GM18508 (cell line): ENCODE measurements around the gene NRN1.

Source experiments
- ATAC-seq: cut with Tn5 transposase; IDR thresholded peaks from one replicate; pipeline ENCODE4 v1.9.1; 2021; ENCODE audit warnings: moderate number of reproducible peaks; ENCODE audit not compliant: insufficient read depth, unreplicated experiment

NRN1 gene

DNA sequence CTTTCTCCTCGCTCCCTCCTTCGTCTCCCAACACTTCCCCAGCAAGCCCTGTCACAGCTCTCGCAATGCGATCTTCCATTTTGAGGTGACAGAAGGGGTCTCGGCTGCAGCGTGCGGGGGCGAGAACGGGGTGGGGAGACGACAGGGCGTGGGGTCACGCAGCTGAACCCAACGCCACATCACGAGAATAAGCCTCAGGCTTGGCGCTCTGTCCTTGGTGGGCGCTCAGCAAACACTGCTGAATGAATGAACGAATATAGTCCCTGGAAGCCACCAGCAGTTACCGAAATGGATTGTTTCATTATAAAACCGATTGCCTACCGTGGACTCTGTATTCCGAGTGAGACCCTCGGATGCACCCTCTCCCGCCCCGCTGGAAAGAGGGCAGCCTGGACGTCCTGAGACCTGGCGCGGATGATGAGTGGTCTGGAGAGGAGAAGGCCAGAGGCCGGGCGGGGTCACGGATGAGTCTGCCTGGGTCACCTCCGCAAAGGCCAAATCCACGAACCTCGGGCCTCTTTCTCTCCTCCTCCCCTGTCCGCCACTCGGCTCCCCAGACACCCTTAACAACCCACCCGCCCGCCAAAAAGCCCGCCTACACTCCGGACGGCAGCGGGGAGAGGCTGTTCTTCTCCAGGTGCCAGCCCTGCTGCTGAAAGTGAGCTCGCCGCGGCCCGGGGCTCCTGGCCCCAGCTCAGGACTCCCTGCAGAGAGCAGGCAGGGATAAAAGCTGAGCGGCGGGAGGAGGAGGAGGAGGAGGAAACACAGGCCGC lies 3.7 kb downstream of the NRN1 start:
- no peak for ATAC-seq

DNA sequence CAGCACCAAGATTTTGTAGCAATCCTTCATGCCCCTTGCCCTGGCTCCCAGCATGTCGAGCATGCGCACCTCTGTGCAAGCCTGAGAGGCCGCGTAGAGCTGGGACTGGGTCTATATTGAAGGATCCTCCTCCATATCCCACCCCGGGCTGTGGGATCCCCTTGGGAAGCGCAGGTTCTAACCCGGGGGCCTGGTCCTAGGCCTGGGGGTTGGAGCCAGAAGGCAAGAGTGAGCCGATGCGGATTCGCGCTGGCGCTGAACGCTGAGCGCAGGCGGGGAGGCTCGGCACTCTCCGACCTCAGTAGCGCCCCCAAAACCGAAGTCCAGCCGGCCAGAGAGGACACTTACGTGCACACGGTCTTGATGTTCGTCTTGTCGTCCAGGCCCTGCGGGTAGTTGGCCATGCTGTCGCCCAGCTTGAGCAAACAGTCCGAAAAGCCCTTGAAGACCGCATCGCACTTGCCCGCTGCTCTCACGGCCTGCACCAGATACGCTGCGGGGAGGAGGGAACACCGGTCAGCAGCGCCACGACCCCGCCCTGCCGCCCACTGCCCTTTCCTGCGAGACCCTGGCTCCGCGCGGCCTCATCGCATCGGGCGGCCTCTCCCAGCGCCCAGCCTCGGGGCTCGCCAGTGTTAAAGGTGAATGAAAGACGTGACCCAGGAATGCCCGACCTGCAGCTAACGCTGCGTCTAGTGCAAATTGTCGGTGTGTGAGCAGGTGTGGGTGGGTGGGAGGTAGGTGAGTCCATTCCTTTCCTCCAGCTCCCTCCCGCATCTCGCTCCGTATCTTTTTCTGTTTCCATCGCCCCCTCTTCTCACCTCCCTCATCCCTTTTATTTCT lies 4.5 kb downstream of the NRN1 start:
- no peak for ATAC-seq

DNA sequence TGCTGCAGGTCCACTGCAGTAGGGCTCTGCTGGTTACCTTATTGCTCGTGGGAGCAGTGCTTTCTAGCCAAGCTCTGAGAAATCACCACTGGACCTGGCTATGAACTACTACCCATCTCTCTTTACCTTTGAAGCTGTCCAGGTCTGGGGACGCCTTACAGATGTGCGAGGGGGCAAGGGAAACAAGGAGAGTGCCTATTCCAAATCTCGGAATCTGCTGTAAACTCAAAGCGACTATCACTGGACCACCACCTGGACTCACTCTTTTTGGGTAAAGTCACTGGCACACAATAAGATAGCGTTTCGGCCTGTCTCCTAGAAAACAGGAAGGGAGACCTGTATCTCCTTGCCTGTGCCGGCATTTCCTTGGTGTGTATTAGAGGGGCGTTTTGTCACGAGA lies 5.3 kb downstream of the NRN1 start:
- ATAC-seq: no peak

DNA sequence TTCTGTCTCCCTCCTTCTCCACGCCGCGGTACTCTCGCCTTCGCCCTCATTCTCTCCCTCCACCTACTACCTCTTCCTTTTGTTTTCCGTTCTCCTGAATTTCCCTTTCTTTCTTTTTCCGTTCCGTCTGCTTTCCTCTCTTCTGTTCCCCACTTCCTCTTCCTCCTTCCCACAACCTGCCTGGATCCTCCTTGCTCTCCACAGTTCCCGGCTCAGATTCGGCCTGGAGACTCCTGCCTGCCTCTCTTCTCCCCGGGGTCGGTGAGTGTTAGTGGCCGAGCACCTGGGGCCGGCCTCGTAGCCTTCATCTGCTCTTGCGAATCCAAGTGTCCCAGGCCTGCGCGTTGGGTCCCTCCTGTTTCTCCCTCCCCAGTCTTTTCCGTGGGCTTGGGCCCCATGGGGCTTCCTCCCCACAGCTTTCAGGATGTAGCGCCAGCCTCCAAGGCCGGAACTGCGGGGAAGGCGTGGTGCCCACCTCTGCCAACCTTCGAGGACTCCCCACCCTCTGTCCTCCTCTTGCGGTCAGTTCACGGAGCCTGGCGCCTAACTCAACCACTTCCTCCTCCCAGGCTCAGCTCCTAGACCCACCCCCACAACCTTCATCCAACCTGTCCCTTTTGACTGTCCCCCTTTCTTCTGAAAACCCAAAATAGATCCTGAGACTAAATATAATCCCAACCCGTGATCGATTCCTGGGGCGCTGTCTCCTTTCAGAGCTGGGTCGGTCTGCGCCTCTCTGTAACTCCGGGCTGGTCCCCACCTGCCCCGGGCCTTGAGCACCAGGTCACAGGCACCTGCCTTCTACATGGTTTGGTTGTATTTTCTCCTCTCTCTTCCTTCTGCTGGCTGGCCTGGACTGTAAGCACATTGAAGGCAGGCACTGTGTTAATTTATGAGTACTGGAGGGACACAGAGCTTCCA lies 6.8 kb downstream of the NRN1 start:
- no peak for ATAC-seq

DNA sequence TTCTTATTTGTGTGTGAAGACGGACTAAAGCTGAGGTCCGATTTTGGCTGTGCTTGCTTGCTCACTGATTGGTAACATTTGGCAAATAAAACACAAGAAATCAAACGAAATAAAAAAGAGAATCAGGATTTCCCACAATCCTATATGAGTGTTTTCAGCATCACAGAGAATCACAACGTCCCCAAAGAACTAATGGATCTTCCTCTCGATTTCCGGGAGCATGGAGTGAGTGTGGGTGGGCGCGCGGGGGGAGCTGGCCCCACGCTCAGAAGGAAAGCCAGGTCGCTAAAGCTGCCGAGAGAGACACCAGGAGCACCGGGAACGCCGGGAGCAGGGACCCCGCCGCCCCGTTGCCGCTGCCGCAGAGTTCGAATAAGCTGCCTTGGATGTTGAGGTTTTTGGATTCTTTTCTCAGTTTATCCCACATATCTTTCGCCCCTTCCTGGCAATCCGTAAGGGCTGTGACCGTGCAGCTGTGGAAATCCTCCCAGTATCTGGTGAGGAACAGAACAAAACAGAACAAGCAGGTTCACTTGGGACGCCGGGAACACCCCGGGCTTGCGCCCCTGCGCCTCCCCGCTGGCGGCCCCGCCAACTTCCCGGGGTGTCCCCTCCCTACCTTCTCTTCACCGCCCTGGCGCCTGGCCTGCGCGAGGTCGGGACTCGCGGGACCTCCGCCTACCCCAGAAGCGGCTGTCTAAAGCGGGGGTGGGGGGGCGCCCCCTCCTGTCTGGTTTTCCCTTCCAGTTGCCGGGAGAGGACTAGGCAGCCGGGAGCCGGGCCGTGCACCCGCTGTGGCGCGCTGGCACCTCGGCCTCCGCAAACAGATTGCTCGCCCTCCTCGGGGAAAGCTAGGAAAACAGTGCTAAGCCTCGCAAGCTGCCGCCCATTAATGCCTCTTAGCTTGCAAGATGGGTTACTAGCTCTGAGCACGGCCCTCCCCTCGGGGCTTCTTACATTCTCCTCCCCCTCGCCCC lies 7.7 kb downstream of the NRN1 start:
- no peak for ATAC-seq

DNA sequence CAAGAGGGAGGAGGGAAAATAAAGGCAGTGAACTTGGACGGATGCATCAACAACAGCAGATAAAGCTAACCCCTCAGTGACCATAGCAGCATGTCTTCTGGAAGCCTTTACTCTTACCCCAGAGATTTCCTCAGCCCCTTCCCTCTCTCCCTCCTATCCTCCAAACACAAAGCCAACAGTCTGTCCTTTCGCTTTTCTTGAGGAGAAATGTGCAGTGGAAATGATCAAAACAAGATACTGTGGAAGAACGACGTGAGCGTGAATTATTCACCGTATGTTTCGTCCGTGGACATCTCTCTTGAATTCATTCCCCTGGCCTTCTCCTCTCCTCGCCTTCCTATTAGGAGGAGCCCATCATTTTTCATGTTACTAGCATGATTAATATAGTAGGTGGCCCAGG lies 8.5 kb downstream of the NRN1 start:
- no peak for ATAC-seq

DNA sequence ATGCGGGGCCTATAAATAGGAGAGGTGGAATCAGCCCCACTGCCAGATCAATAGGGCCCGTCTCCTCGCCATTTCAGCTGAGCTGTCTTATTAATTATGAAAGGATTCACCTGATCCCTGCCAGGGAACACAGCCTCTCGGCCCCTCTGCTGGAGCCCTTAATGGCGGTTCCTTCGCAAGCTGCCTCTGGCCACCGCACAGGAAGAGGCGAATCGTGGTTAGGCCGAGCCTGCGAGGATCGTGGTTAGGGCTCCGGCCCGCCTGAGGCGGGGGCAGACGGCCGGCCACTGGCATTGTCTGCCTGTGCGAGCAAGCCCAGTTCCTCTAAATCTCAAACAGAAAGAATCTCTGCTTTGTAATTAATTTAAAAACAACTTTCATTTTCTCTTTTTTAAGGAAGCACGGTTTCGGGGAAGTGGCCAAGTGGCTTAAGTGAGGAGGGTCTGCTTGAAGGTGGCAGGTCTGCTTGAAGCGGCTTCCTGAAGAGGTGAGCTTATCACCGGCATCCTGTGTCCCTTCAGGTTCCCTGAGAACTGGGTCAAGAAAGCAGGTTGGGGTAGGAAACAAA lies 9.2 kb downstream of the NRN1 start:
- ATAC-seq: no peak

DNA sequence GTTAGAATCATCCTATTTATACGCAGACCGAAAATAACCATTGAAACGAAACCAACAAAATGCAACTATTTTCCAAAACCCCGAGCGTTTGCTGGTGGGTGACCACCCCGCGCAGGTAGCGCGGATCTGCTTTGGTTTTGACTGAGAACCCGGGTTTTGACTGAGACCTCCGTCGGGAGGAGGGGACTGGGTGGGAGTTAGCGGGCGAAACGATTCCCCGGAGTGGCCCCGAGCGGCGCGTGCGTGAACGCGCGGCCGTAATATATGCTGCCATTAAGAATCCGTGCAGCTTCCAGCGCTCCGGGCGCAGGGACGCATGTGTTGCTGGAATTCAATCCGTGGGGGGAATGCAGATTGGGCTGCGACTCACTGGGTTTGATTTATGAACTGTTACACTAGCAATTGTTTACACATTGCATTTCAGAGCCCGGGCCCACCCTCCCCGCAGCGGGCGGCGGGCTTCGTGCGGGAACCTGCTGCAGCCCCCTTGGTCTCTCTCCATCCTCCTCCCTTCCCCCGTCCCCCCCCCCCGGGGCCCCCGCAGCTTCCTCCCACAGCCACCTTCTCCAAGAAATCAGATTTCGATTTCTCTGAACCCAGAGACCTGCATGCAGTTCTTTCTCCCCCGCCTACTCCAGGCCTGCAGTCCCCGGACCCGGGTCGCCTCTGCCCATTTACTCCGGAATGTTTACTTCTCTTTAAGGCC lies 9.9 kb downstream of the NRN1 start:
- no peak for ATAC-seq

DNA sequence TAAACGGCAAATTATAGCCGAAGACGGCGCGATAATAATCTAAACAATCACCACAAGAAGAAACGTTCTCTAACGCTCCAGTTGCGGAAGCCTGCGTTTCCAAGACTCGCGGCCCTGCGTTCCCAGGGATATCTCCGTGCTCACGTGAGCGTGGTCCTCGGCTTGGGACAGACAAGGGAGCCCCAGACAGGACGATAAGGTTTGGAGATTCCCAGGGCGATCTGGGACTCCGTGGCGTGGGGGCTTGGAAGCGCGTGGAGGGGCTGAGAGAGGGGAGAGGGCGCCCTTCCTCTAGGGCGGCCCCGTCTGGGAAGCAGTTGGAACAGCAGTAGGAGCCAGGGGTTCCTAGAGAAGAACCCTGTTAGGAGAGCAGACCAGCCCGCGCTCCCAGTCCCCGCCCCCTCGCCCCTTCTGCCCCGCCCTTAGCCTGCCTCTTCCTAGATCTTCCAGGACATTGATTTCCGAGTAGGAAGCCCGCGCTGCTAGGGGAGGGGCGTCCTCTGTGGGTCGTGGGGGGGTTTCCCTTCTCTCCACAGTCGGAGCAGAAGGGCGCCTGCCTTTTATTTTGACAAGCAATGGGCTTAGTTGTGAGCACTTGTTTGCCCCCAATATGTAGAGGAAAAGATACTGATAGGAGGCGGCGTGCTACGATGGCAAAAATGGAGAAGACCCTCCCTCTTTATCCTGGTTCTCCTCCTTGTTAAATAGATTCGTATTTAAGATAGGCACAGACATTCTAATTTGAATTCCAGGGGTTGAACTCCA lies 10.6 kb downstream of the NRN1 start:
- no peak for ATAC-seq

DNA sequence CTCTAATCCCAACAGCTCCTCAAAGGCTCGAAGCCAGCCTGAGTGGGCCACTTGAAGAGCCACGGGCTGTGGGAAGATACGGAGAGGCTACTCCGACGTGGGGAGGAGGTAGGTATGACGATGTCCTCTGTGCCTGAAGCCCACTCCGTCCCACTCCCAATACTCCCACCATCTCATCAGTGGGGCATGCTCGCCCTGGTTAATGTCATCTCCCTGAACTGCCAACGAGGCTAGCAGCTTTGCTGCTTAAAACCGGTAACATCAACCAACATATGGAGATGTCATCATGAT lies 11.1 kb downstream of the NRN1 start:
- ATAC-seq: no peak

DNA sequence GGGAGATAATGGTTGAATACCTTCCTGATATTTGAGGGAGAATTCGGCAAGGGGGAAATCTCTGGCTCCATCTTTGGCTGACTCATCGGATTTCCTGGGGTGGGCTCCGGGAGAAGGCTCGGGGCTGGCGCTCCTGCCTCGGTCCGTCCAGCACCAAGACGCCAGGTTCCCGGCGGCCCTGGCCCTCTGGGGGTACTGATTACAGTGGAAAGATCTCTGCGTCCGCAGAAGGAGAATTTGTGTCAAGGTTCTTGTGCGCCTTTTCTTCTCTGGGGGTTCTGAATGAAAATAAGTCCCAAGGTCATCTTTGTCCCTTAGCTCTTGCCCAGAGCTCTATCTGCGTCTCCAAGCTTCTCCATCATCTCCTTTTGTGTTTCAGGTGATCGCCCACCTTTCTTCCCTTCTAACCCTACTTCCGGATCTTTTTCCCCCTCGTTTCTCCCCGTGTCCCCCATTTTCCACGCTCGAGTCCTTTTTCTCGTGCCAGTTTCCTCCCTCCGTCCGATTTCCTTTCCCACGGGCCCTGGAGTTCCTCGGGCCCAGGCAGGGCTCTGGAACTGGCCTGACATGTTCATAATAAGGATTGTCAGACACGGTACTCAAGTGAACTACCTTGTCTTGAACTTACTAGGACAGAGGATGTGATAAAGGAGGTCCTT lies 11.6 kb downstream of the NRN1 start:
- no peak for ATAC-seq

DNA sequence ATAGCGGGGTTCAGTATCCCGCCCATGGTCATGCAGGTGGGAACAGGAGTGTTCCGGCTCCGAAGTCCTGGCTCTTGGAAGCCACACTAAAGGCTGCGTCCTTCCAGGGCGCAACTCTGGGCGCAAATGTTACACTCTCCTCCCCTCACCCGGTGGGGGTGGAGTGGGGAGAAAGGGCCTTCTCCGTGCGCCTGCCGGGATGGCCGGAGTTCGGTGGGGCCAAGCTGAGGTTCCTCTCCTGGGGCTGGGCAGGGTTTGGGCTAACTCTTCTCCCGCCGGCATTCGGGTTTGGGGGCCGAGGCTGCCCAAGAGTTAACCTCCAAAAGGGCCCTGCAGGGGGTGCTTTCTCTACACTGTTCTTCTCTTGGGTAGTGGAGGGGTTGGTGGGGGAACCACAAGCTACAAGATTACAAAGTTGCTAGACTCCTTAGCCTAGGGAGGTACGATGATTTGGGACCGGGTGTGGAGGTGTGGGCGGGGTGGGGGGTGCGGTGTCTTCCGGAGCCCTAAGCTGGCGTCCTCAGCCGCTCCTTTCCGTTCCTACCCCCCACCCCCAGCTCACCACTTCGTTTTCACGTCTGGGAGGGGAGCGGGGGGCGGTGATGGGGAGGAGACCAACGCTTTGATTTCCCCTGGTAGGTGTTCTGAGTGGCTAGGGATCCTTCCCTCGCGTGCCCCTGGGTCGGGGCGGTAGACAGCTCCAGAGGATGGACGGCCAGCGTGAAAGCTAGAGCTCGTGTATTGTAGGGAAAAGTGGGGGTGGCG lies 12.3 kb downstream of the NRN1 start:
- ATAC-seq: no peak

DNA sequence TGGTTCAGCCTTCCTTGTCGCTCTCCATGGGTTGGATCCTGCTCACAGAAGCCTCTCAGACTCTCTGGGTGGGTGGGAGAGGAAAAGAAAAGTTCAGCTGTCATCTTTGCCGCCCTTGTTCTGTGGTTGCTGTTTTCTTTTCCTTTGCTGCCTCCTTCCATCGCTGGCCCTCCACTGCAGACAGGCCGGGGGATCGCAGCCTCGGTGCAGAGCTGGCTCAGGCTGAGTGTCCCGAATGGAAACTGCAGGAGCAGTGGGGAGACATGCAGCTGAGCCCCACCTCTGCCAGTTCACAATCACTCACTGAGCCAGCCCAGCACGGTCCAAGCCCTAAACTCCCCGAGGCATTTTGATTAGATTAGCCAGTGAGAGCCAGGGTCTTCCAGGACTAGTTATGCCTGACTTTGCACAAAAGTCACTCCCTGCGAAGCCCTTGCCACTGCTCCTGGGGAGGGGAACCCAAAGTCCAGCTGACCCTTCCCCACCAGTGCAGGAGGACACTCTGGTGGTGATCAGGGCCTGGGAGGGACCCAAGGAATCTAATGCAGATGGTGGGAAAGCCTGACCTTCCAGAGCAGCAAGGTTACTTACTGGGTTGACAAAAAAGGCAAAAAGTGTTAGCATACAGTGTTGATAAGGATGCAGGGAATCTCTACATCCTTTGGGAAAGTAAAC lies 14.0 kb downstream of the NRN1 start:
- no peak for ATAC-seq

DNA sequence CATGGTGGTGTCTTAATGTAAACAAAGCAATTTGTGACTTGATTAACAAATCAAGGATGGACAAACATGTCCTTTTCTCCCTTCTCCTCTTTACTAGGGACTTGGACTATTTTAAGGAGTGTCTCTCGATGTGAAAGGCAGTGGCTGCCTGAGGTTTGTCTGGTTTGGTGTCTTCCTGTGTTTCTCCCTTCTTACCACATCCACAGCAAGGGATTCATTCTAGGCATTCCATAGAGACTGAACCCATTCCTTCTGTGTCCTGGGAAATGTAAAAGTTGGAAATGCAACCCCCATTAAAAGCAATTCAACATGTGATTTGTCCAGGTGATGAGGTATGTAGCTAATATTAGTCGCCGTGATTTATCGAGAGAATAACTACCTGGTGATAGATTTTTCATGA lies 15.9 kb downstream of the NRN1 start:
- no peak for ATAC-seq

DNA sequence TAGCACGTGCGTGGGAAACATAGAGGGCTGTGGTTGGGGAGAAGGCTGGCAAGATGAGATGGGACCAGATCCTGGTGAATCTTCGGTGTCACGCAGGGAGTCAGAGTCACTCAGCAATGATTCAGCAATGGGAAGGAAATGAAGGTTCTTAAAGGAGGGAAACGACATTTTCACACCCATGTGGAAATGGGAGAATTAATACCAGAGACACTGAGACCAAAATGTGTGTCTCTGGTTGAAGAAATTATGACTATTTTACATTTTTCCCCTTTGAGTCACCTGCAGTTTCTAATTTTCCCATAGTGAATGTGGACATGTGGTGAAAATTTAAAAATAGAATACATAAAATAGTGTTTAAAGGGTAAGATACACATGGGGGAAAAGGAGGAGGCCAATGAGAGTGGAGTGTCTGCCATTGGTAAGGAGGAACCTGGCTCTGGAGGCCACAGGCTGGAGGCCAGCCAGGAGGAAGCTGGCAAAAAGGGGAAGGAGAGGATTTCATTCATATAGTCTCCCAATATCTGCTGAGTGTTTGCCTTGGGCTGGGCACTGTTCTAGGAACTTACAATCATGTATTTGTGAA lies 17.5 kb downstream of the NRN1 start:
- ATAC-seq: no peak

DNA sequence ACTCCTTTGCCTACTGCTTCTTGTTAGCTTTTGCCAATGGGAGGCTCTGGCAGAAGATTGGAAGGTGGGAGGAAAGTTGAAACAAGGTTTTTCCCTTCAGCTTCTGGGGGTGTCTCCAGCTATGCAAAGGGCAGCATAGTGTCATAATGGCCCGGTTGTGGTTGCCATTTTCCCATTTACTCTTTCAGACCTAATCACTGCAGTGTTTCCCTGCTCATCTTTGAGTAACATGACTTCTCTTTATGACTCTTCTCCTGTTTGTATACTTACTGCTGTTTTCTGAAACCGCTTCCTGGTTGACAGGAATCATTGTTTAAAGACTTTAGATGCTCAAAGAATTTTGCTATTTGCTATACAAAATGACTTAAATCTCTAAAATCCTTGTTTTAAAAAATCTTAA lies 19.9 kb downstream of the NRN1 start:
- no peak for ATAC-seq
